GM06990 (cell line): ENCODE data around the gene KCNJ3.
"Not testable (repeated sequence)": the region's sequence is repeated elsewhere in the genome, so short reads cannot be mapped to it uniquely, and the experiment has no call there.

Experiments used
- DNase-seq: peaks from one replicate; pipeline ENCODE4 v3.0.0-alpha.2; 2011; ENCODE audit not compliant: insufficient read length; ENCODE audit errors: extremely low read depth
- H3K27me3 ChIP-seq: replicated peaks from 2 replicates; pipeline ENCODE4 v1.6.0; 2011; ENCODE audit warnings: low read length; ENCODE audit not compliant: control insufficient read depth, insufficient read depth
- H3K36me3 ChIP-seq: 2 replicates; pipeline ENCODE4 v1.5.1; 2011; ENCODE audit warnings: low read length; ENCODE audit not compliant: control insufficient read depth, insufficient read depth
- H3K4me3 ChIP-seq: replicated peaks from 2 replicates; pipeline ENCODE4 v1.5.1; 2011; ENCODE audit warnings: low read depth, mild to moderate bottlenecking, control low read depth, low read length
- CTCF ChIP-seq: IDR thresholded peaks from 2 replicates; pipeline ENCODE4 v1.5.1; 2011; ENCODE audit warnings: low read length, control low read depth, mild to moderate bottlenecking, inconsistent platforms; ENCODE audit not compliant: insufficient read depth, poor library complexity, severe bottlenecking

Gene KCNJ3

GRCh38 chr2:154844513-154844912, 146.0 kb downstream of the KCNJ3 start:
- no peak for DNase-seq
- no peak for TF ChIP-seq CTCF
- H3K27me3 ChIP-seq, result no peaks in the 10 kb centered on the region
- no peaks in the 10 kb centered on the region for H3K36me3 ChIP-seq
- H3K4me3 ChIP-seq, result no peak overlapping the region

- H3K36me3 ChIP-seq, result no peaks in the 10 kb centered on the region
- TF ChIP-seq CTCF, result no peak
- H3K27me3 ChIP-seq, result no peaks in the 10 kb centered on the region
- DNase-seq, result no peak
- H3K4me3 ChIP-seq, result no peak overlapping the region
Observed at GRCh38 chr2:154846842-154847241, 148.3 kb downstream of the KCNJ3 start.

- DNase-seq, result no peak
- H3K36me3 ChIP-seq, result no peaks in the 10 kb centered on the region
- no peak for TF ChIP-seq CTCF
- H3K4me3 ChIP-seq, result no peak overlapping the region
- no peaks in the 10 kb centered on the region for H3K27me3 ChIP-seq
Observed at GRCh38 chr2:154849482-154849881, 151.0 kb downstream of the KCNJ3 start.

DNA sequence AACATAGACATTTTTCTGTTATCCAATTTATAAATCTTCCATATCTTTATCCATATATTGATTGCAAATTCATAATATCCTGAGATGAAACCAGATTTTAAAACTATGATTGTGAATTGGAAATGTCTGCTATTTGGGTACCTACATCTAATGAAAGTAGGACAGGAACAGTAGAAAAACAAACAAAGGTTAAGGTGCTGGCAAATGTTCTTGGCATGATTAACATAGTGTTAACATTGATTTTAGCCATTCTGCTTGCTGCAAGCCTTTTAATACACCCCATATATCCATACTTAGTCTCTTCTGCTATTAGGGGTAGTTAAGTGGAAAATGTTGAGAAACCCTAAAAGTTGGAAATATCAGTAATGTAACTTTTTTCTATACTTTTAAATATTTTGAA, 152.0 kb downstream of the KCNJ3 start:
- H3K27me3 ChIP-seq, result no peaks in the 10 kb centered on the region
- no peak overlapping the region for H3K4me3 ChIP-seq
- no peak for DNase-seq
- TF ChIP-seq CTCF, result no peak
- H3K36me3 ChIP-seq, result no peaks in the 10 kb centered on the region

DNA sequence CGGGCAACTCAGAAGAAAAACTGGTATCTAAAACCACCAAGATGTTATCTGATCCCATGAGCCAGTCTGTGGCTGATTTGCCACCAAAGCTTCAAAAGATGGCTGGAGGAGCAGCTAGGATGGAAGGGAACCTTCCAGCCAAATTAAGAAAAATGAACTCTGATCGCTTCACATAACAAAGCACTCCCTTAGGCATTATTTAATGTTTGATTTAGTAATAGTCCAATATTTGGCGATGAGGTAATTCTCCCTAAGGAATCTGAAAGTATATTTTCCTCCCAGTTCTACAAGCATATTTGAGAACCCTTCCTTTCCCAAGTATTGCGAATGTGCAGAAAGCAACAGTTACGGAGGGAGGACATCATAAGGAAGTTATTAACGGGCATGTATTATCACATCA, 156.6 kb downstream of the KCNJ3 start:
- DNase-seq, result no peak
- Histone ChIP-seq H3K27me3 (no peaks in the 10 kb centered on the region), H3K36me3 (no peaks in the 10 kb centered on the region)

DNA sequence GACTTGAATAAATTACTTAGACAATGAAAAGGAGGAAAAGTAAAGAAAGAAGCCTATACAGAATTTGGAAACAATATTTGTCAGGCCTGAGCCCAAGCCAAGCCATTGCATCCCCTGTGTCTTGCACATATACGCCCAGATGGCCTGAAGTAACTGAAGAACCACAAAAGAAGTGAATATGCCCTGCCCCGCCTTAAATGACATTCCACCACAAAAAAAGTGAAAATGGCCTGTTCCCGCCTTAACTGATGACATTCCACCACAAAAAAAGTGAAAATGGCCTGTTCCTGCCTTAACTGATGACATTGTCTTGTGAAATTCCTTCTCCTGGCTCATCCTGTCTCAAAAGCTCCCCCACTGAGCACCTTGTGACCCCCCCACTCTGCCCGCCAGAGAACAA, 168.7 kb downstream of the KCNJ3 start:
- not testable (repeated sequence) for H3K4me3 ChIP-seq, H3K27me3 ChIP-seq, DNase-seq

More for the DNA sequence above, 156.6 kb downstream of the KCNJ3 start:
- no peak for TF ChIP-seq CTCF
- no peak overlapping the region for H3K4me3 ChIP-seq

More for the DNA sequence above, 168.7 kb downstream of the KCNJ3 start:
- H3K36me3 ChIP-seq, result not testable (repeated sequence)
